GM12878 (cell line): Measurements from ENCODE around the gene RFC1. TPM values are rescaled to one million over a fixed set of nuclear protein-coding genes. Genes with fewer than 3 reads are reported as not detected.

Experiments used
- ATAC-seq: fragments of 200-7000 bp; cut with Tn5 transposase; 3 replicates; pipeline ENCODE4 v1.9.1; 2020; ENCODE audit warnings: mild to moderate bottlenecking, moderate library complexity
- BruUV-seq: library from RNA; stranded (reverse); fragments of 400-500 nt; replicated peaks from 2 replicates; lab custom pipeline; 2021; lab: Mats Ljungman, UMichigan
- CTCF ChIA-PET: fragments of 300-600 bp; sonication (Branson Sonifier 250); formaldehyde crosslinking; extraction: SDS; loops from one replicate; lab custom pipeline; 2021; ENCODE audit warnings: inconsistent platforms; lab: Yijun Ruan, JAX
- POLR2A ChIA-PET: fragments of 350-600 bp; formaldehyde crosslinking; extraction: SDS; loops from one replicate; lab custom pipeline; 2021; ENCODE audit warnings: inconsistent platforms; lab: Charles Lee
- RAD21 ChIA-PET: fragments of 300-600 bp; sonication (Branson Sonifier 250); formaldehyde crosslinking; loops from one replicate; lab custom pipeline; 2023; ENCODE audit warnings: antibody characterized with exemption; ENCODE audit not compliant: unreplicated experiment; lab: Charles Lee
- SMC1A ChIA-PET: fragments of 300-600 bp; sonication (Branson Sonifier 250); formaldehyde crosslinking; loops from one replicate; lab custom pipeline; 2023; ENCODE audit not compliant: unreplicated experiment, uncharacterized antibody; lab: Charles Lee
- DNase-seq: peaks from one replicate; pipeline ENCODE4 v3.0.0-alpha.2; 2011; ENCODE audit warnings: low read depth, low spot score
- FAIRE-seq: peaks from 3 replicates; lab custom pipeline; 2011; peaks lifted over from hg19 to GRCh38; lab: Jason Lieb, UNC
- H2AFZ ChIP-seq: 2 replicates; pipeline ENCODE4 v1.6.0; 2011; ENCODE audit warnings: low read depth, low read length, control low read depth; ENCODE audit not compliant: control insufficient read depth
- H3K27ac ChIP-seq: 2 replicates; pipeline ENCODE4 v1.5.1; 2011; ENCODE audit warnings: control low read depth; ENCODE audit not compliant: control insufficient read depth, insufficient read depth
- H3K27me3 ChIP-seq, 2 experiments: replicated peaks in 1 of 2; 2 replicates each; pipeline versions ENCODE4 v1.6.0 to v1.6.1; 2011; ENCODE audit warnings: low read length in 1 of 2; ENCODE audit not compliant: control insufficient read depth in 2 of 2, insufficient read depth in 2 of 2
- H3K36me3 ChIP-seq, 2 experiments: 2 replicates each; pipeline ENCODE4 v1.5.1; 2011; ENCODE audit warnings: low read length in 1 of 2; ENCODE audit not compliant: control insufficient read depth in 2 of 2, insufficient read depth in 2 of 2
- H3K4me1 ChIP-seq: 2 replicates; pipeline ENCODE4 v1.6.1; 2011; ENCODE audit warnings: mild to moderate bottlenecking, low read length, moderate library complexity, mixed read lengths; ENCODE audit not compliant: control insufficient read depth, insufficient read depth
- H3K4me2 ChIP-seq: 2 replicates; pipeline ENCODE4 v1.6.0; 2011; ENCODE audit warnings: control low read depth; ENCODE audit not compliant: control insufficient read depth, insufficient read depth
- H3K4me3 ChIP-seq: fragments of 200-600 bp; sonication (generic); 2 replicates; pipeline ENCODE4 v1.5.1; 2016
- H3K79me2 ChIP-seq: 2 replicates; pipeline ENCODE4 v1.6.0; 2011; ENCODE audit warnings: low read length; ENCODE audit not compliant: control insufficient read depth, insufficient read depth
- H3K9ac ChIP-seq: 2 replicates; pipeline ENCODE4 v1.8.0; 2011; ENCODE audit warnings: low read length, control low read depth, mixed read lengths; ENCODE audit not compliant: control insufficient read depth, insufficient read depth
- H3K9me3 ChIP-seq: replicated peaks from 3 replicates; pipeline ENCODE4 v1.5.1; 2011; ENCODE audit warnings: mild to moderate bottlenecking, low read length; ENCODE audit not compliant: control insufficient read depth, insufficient read depth
- H4K20me1 ChIP-seq: 2 replicates; pipeline ENCODE4 v1.6.0; 2011; ENCODE audit not compliant: control insufficient read depth, insufficient read depth
- ASH2L ChIP-seq: fragments of 300-600, 200-600 bp; sonication (generic); IDR thresholded peaks from 2 replicates; pipeline ENCODE4 v1.6.1; 2017; ENCODE audit warnings: low read depth, mild to moderate bottlenecking, borderline replicate concordance
- MYB ChIP-seq: fragments of 150-350 bp; IDR thresholded peaks from 2 replicates; pipeline ENCODE4 v1.6.1; 2014; ENCODE audit warnings: mild to moderate bottlenecking, low read depth, low read length, borderline replicate concordance
- RBBP5 ChIP-seq: fragments of 200-600 bp; sonication (generic); conservative IDR thresholded peaks from 2 replicates; pipeline ENCODE4 v1.6.1; 2016
- RUNX3 ChIP-seq: IDR thresholded peaks from 2 replicates; pipeline ENCODE4 v1.6.1; 2012; ENCODE audit warnings: low read length, inconsistent platforms
- SRF ChIP-seq, 2 experiments: IDR thresholded peaks; 2 replicates each; pipeline ENCODE4 v1.6.1; 2011; ENCODE audit warnings: low read depth in 2 of 2, low read length in 2 of 2, mild to moderate bottlenecking in 1 of 2, moderate library complexity in 1 of 2
- TBL1XR1 ChIP-seq: IDR thresholded peaks from 2 replicates; pipeline ENCODE4 v1.6.1; 2012; ENCODE audit warnings: low read depth, low read length, improper control_type of control experiment
- ZNF622 ChIP-seq: fragments of 450-650 bp; IDR thresholded peaks from 2 replicates; pipeline ENCODE4 v1.6.1; 2017; ENCODE audit warnings: mild to moderate bottlenecking, inconsistent platforms
- WGBS: methylation state at CpG from one replicate; pipeline ENCODE4 v1.1.6; 2016; ENCODE audit warnings: low lambda C conversion rate; ENCODE audit not compliant: insufficient replicate concordance, insufficient coverage; ENCODE audit errors: missing lambda C conversion rate; 5-methylcytosine and 5-hydroxymethylcytosine counted together
- in situ Hi-C: fragments of 300-500 bp; cut with MboI; formaldehyde crosslinking; loops from 9 replicates; pipeline ENCODE4 v1.14.3; 2018; ENCODE audit warnings: mixed read lengths
- intact Hi-C: fragments of 100-400 bp; cut with micrococcal nuclease; formaldehyde crosslinking; loops from one replicate; pipeline ENCODE4 v1.14.2; 2022; ENCODE audit not compliant: unreplicated experiment
- polyA plus RNA-seq, 11 experiments: library from polyadenylated mRNA; depleted of rRNA in 4 of 11; unstranded in 6 of 11; stranded (reverse) in 5 of 11; fragments of >200 nt; fragmentation: Nextera tagmentation in 4 of 11; fragmentation: Illumina TruSeq in 1 of 11; extraction: Ambion mirVana in 4 of 11; extraction: Trizol in 1 of 11; gene quantifications; 1 replicate in 1 of 11; 2 replicates in 10 of 11; pipeline versions ENCODE4 v1.2.1 to v1.2.3, GENCODE V29; 2011 to 2016; ENCODE audit warnings: inconsistent platforms in 2 of 11, missing spikeins in 2 of 11, low read depth in 1 of 11
- total RNA-seq, 4 experiments: library from RNA; depleted of rRNA in 3 of 4; stranded (reverse); fragments of >200 nt in 3 of 4; fragmentation: Illumina TruSeq in 1 of 4; extraction: Trizol in 1 of 4; gene quantifications; 2 replicates each; pipeline versions ENCODE4 v1.2.1 to v1.2.3, GENCODE V29; 2013 to 2021
- TF ChIP-seq, protein P1 (sequence below): fragments of 450-650 bp; IDR thresholded peaks from 2 replicates; pipeline ENCODE4 v1.6.1; 2017; ENCODE audit warnings: mild to moderate bottlenecking
- TF ChIP-seq, protein P2 (sequence below): IDR thresholded peaks from 2 replicates; pipeline ENCODE4 v1.6.1; 2011; ENCODE audit warnings: borderline replicate concordance, low read depth, mild to moderate bottlenecking, moderate library complexity, mixed read lengths, low read length; ENCODE audit not compliant: insufficient read depth; ENCODE audit errors: extremely low read length
- TF ChIP-seq, protein P3 (sequence below): IDR thresholded peaks from 2 replicates; pipeline ENCODE4 v1.6.1; 2012; ENCODE audit warnings: low read depth, low read length, improper control_type of control experiment
- TF ChIP-seq, protein P4 (sequence below), 3 experiments: IDR thresholded peaks in 2 of 3; conservative IDR thresholded peaks in 1 of 3; 2 replicates each; pipeline ENCODE4 v1.5.1; 2011; ENCODE audit warnings: low read depth in 3 of 3, low read length in 3 of 3, mild to moderate bottlenecking in 3 of 3, control low read depth in 2 of 3, moderate library complexity in 2 of 3, inconsistent platforms in 1 of 3, mixed read lengths in 1 of 3; ENCODE audit not compliant: control insufficient read depth in 2 of 3, insufficient read depth in 1 of 3; ENCODE audit errors: extremely low read depth in 1 of 3
- TF ChIP-seq, protein P5 (sequence below): fragments of 450-650 bp; IDR thresholded peaks from 2 replicates; pipeline ENCODE4 v1.6.1; 2018; ENCODE audit warnings: mild to moderate bottlenecking, low read depth, moderate library complexity; ENCODE audit not compliant: partially characterized antibody

The RFC1 gene
- total and polyA plus RNA-seq, 10 of the 15 experiments (the other 5 are each of a cell fraction or from before 2014, with no cell fraction given), result 22.5 to 67.8 (median 40.3) TPM

DNA sequence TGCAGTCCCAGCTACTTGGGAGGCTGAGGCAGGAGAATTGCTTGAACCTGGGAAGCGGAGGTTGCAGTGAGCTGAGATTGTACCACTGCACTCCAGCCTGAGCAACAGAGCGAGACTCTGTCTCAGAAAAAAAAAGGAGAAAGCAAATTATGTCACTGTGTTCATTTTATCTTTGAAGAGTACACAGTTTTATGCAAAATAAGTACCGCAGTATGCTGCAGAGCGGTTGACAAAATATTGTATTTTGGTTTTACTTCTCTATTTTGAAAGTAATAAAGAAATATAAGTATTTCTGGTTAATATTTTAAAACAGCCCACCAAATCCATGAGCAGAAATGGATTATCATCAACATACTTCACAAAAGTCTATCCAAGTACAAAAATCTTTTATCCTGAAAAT is 5.6 kb downstream of the RFC1 start (continued):
- TF ChIP-seq TBL1XR1, result 0 out of 2 replicates have a peak, but pooled peaks have one; percentile 33

DNA sequence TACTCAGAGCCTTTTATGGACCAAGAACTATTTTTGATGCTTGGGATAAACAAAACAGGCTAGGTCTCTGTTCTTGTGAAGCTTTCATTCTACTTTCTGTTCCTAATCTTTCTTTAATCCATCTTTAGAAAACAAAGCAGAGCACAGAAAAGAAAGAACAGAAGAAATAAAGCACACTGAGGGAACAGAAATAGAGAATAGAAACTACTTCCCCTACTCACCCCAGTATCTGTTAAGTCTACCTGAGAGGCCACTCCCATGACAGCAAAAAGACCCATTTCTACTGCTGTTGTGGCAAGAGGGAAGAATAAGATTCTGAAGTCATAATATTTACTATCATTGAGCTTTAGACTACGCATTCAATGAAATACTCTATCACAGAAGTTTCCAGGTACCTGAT is 9.2 kb downstream of the RFC1 start:
- WGBS, result 0% methylated on average over 1 of the region's 1 CpG
- SMC1A ChIA-PET, result interaction anchor here (0.9 to 7.9 kb wide), 7 partner anchors 8 to 548 kb away, joined by 3 to 51 read pairs (median 4); partner anchors contain the start of gene RFC1
- TF ChIP-seq, protein P1, sequence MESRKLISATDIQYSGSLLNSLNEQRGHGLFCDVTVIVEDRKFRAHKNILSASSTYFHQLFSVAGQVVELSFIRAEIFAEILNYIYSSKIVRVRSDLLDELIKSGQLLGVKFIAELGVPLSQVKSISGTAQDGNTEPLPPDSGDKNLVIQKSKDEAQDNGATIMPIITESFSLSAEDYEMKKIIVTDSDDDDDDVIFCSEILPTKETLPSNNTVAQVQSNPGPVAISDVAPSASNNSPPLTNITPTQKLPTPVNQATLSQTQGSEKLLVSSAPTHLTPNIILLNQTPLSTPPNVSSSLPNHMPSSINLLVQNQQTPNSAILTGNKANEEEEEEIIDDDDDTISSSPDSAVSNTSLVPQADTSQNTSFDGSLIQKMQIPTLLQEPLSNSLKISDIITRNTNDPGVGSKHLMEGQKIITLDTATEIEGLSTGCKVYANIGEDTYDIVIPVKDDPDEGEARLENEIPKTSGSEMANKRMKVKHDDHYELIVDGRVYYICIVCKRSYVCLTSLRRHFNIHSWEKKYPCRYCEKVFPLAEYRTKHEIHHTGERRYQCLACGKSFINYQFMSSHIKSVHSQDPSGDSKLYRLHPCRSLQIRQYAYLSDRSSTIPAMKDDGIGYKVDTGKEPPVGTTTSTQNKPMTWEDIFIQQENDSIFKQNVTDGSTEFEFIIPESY, result no peak
- TF ChIP-seq SRF (IDR thresholded peaks at IDR 0.05; ENCODE audit: low read depth in 2 of 2, low read length in 2 of 2), result no peak
- TF ChIP-seq MYB, result no peak
- TF ChIP-seq, protein P2, sequence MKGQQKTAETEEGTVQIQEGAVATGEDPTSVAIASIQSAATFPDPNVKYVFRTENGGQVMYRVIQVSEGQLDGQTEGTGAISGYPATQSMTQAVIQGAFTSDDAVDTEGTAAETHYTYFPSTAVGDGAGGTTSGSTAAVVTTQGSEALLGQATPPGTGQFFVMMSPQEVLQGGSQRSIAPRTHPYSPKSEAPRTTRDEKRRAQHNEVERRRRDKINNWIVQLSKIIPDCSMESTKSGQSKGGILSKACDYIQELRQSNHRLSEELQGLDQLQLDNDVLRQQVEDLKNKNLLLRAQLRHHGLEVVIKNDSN, result no peak
- TF ChIP-seq RBBP5, result no peak
- TF ChIP-seq RUNX3, result 0 out of 2 replicates have a peak, but pooled peaks have one; percentile 6
- TF ChIP-seq, protein P3, sequence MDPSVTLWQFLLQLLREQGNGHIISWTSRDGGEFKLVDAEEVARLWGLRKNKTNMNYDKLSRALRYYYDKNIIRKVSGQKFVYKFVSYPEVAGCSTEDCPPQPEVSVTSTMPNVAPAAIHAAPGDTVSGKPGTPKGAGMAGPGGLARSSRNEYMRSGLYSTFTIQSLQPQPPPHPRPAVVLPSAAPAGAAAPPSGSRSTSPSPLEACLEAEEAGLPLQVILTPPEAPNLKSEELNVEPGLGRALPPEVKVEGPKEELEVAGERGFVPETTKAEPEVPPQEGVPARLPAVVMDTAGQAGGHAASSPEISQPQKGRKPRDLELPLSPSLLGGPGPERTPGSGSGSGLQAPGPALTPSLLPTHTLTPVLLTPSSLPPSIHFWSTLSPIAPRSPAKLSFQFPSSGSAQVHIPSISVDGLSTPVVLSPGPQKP, result no peak
- TF ChIP-seq, protein P4, sequence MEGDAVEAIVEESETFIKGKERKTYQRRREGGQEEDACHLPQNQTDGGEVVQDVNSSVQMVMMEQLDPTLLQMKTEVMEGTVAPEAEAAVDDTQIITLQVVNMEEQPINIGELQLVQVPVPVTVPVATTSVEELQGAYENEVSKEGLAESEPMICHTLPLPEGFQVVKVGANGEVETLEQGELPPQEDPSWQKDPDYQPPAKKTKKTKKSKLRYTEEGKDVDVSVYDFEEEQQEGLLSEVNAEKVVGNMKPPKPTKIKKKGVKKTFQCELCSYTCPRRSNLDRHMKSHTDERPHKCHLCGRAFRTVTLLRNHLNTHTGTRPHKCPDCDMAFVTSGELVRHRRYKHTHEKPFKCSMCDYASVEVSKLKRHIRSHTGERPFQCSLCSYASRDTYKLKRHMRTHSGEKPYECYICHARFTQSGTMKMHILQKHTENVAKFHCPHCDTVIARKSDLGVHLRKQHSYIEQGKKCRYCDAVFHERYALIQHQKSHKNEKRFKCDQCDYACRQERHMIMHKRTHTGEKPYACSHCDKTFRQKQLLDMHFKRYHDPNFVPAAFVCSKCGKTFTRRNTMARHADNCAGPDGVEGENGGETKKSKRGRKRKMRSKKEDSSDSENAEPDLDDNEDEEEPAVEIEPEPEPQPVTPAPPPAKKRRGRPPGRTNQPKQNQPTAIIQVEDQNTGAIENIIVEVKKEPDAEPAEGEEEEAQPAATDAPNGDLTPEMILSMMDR (IDR thresholded peaks at IDR 0.05 in 2 of 3, conservative IDR thresholded peaks at IDR 0.05 in 1 of 3; ENCODE audit: control insufficient read depth in 2 of 3, extremely low read depth in 1 of 3, insufficient read depth in 1 of 3, low read depth in 3 of 3, low read length in 3 of 3), result no peak
- TF ChIP-seq ZNF622, result no peak
- TF ChIP-seq ASH2L, result no peak
- TF ChIP-seq, protein P5, sequence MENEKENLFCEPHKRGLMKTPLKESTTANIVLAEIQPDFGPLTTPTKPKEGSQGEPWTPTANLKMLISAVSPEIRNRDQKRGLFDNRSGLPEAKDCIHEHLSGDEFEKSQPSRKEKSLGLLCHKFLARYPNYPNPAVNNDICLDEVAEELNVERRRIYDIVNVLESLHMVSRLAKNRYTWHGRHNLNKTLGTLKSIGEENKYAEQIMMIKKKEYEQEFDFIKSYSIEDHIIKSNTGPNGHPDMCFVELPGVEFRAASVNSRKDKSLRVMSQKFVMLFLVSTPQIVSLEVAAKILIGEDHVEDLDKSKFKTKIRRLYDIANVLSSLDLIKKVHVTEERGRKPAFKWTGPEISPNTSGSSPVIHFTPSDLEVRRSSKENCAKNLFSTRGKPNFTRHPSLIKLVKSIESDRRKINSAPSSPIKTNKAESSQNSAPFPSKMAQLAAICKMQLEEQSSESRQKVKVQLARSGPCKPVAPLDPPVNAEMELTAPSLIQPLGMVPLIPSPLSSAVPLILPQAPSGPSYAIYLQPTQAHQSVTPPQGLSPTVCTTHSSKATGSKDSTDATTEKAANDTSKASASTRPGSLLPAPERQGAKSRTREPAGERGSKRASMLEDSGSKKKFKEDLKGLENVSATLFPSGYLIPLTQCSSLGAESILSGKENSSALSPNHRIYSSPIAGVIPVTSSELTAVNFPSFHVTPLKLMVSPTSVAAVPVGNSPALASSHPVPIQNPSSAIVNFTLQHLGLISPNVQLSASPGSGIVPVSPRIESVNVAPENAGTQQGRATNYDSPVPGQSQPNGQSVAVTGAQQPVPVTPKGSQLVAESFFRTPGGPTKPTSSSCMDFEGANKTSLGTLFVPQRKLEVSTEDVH, result no peak

More for the DNA sequence above, 9.2 kb downstream of the RFC1 start:
- in situ Hi-C loops, result loop anchor here (25.0 kb wide), 1 partner anchor 1830 kb away; no protein-coding TSS in a partner anchor
- ATAC-seq (peak; percentile 64), DNase-seq (no peak), FAIRE-seq (no peak)
- peaks cover 56% of the 10 kb centered on the region for H3K79me2 ChIP-seq
- no peaks in the 10 kb centered on the region; a peak in 1 of 4 replicates for H3K36me3 ChIP-seq
- CTCF ChIA-PET, result interaction anchor here (0.6 kb wide), 1 partner anchor 133 kb away, joined by 3 read pairs; no protein-coding TSS in a partner anchor
- no peaks in the 10 kb centered on the region for H3K27me3 ChIP-seq
- H4K20me1 ChIP-seq, result no peaks in the 10 kb centered on the region
- peak overlapping the region; percentile 49 for H3K27ac ChIP-seq
- BruUV-seq, result no TSS peak
- H3K4me3 ChIP-seq, result 0 out of 2 replicates have a peak overlapping the region, but pooled peaks have one; percentile 42
- no peak overlapping the region for H3K9ac ChIP-seq
- no peak overlapping the region for H2AFZ ChIP-seq
- peaks cover 50% of the 10 kb centered on the region for H3K4me1 ChIP-seq
- H3K9me3 ChIP-seq, result no peaks in the 10 kb centered on the region
- POLR2A ChIA-PET, result interaction anchor here (1.2 to 4.6 kb wide), 3 partner anchors 9 to 313 kb away, joined by 3 to 27 read pairs (median 3); partner anchors contain the start of gene RFC1
- intact Hi-C loops, result loop anchor here (10.0 kb wide), 1 partner anchor 312 kb away; no protein-coding TSS in a partner anchor
- RAD21 ChIA-PET, result interaction anchor here (1.0 to 1.3 kb wide), 2 partner anchors 9 to 16 kb away, joined by 3 to 5 read pairs; partner anchors contain the start of gene RFC1
- peak overlapping the region; percentile 57; the same call in 1 of the 2 replicates for H3K4me2 ChIP-seq
